Suppressor macrophage treated with lipopolysaccharide for 4 hours (primary cell): ENCODE data around the gene SLC25A53.
"Not testable (repeated sequence)": the region's sequence is repeated elsewhere in the genome, so short reads cannot be mapped to it uniquely, and the experiment has no call there.

ENCODE experiments used
- DNase-seq: peaks from one replicate; pipeline ENCODE4 v3.0.0-alpha.2; 2020

The SLC25A53 gene

GRCh38 chrX:104126856-104127255 is 30.0 kb downstream of the SLC25A53 start:
- DNase-seq: no peak

GRCh38 chrX:104122829-104123228 is 34.0 kb downstream of the SLC25A53 start:
- DNase-seq: no peak

GRCh38 chrX:104118765-104119164 is 38.0 kb downstream of the SLC25A53 start:
- DNase-seq: no peak

- no peak for DNase-seq
Measured at GRCh38 chrX:104117759-104118158, 39.0 kb downstream of the SLC25A53 start.

- DNase-seq: peak; percentile 28
Measured at GRCh38 chrX:104113222-104113965, 43.4 kb downstream of the SLC25A53 start.

GRCh38 chrX:104112326-104112951 is 44.4 kb downstream of the SLC25A53 start, which contains the start of gene ZCCHC18:
TSS of gene ZCCHC18 (plus strand) at chrX:104112523. CDS start at chrX:104114112, 1,589 bp downstream.
- peak; percentile 24 for DNase-seq

GRCh38 chrX:104110491-104111240 is 46.1 kb downstream of the SLC25A53 start:
- not testable (repeated sequence) for DNase-seq

- DNase-seq: no peak
Measured at GRCh38 chrX:104108955-104109354, 47.9 kb downstream of the SLC25A53 start.

GRCh38 chrX:104105330-104106262 is 51.2 kb downstream of the SLC25A53 start:
- no peak for DNase-seq

GRCh38 chrX:104104676-104105075 is 52.1 kb downstream of the SLC25A53 start:
- DNase-seq: no peak

GRCh38 chrX:104098919-104099318 is 57.9 kb downstream of the SLC25A53 start:
- DNase-seq: no peak

- peak; percentile 64 for DNase-seq
Measured at GRCh38 chrX:104098151-104098808, 58.5 kb downstream of the SLC25A53 start.

GRCh38 chrX:104085919-104086318 is 70.9 kb downstream of the SLC25A53 start:
- DNase-seq: no peak

GRCh38 chrX:104085477-104085876 is 71.3 kb downstream of the SLC25A53 start:
- no peak for DNase-seq

- DNase-seq: no peak
Measured at GRCh38 chrX:104084534-104085277, 72.1 kb downstream of the SLC25A53 start.

- DNase-seq: no peak
Measured at GRCh38 chrX:104084063-104084462, 72.7 kb downstream of the SLC25A53 start.

- not testable (repeated sequence) for DNase-seq
Measured at GRCh38 chrX:104077854-104078253, 79.0 kb downstream of the SLC25A53 start.

- DNase-seq: not testable (repeated sequence)
Measured at GRCh38 chrX:104075778-104076445, 80.9 kb downstream of the SLC25A53 start, which contains the start of gene TMSB15C. TSS of gene TMSB15C (minus strand) at chrX:104076236.

GRCh38 chrX:104062636-104063035 is 94.2 kb downstream of the SLC25A53 start:
- DNase-seq: not testable (repeated sequence)

- not testable (repeated sequence) for DNase-seq
Measured at GRCh38 chrX:104054956-104055355, 101.9 kb downstream of the SLC25A53 start.
